H1 (cell line): Measurements from ENCODE around the gene HSD17B1. TPM values are rescaled to one million over a fixed set of nuclear protein-coding genes. Genes with fewer than 3 reads are reported as not detected.

ENCODE experiments used
- CTCF ChIA-PET: fragments of 300-600 bp; sonication (Branson Sonifier 250); formaldehyde crosslinking; loops from one replicate; lab custom pipeline; 2021; ENCODE audit not compliant: partially characterized antibody; lab: Charles Lee
- POLR2A ChIA-PET: fragments of 300-600 bp; sonication (Branson Sonifier 250); formaldehyde crosslinking; loops from one replicate; lab custom pipeline; 2021; ENCODE audit warnings: inconsistent platforms; ENCODE audit not compliant: partially characterized antibody; lab: Charles Lee
- DNase-seq, 2 experiments: peaks; one replicate each; pipeline versions ENCODE4 v3.0.0 to v3.0.0-alpha.2; 2010 to 2022; ENCODE audit warnings: low spot score in 2 of 2, low read depth in 1 of 2, mixed read lengths in 1 of 2
- FAIRE-seq: peaks from 2 replicates; lab custom pipeline; 2011; peaks lifted over from hg19 to GRCh38; lab: Jason Lieb, UNC
- H2AFZ ChIP-seq: 2 replicates; pipeline ENCODE4 v1.8.1; 2012; ENCODE audit warnings: low read length, inconsistent platforms
- H2AK5ac ChIP-seq: 2 replicates; pipeline ENCODE4 v1.6.1; 2013; ENCODE audit warnings: low read depth, low read length
- H2BK120ac ChIP-seq: replicated peaks from 2 replicates; pipeline ENCODE3; 2013; ENCODE audit warnings: low read depth, low read length, inconsistent platforms
- H2BK12ac ChIP-seq: 2 replicates; pipeline ENCODE4 v1.6.1; 2013; ENCODE audit warnings: low read depth, low read length
- H2BK15ac ChIP-seq: 2 replicates; pipeline ENCODE4 v1.6.1; 2013; ENCODE audit warnings: low read length
- H2BK20ac ChIP-seq: 2 replicates; pipeline ENCODE4 v1.6.1; 2013; ENCODE audit warnings: low read length
- H2BK5ac ChIP-seq: 2 replicates; pipeline ENCODE4 v1.6.1; 2013; ENCODE audit warnings: low read depth, low read length
- H3K14ac ChIP-seq: 2 replicates; pipeline ENCODE4 v1.6.1; 2013; ENCODE audit warnings: inconsistent platforms; ENCODE audit not compliant: insufficient read length
- H3K18ac ChIP-seq: 2 replicates; pipeline ENCODE4 v1.6.1; 2013; ENCODE audit warnings: low read length; ENCODE audit errors: extremely low read depth
- H3K23ac ChIP-seq: 2 replicates; pipeline ENCODE4 v1.6.1; 2013; ENCODE audit warnings: inconsistent platforms; ENCODE audit not compliant: insufficient read length
- H3K23me2 ChIP-seq: 2 replicates; pipeline ENCODE4 v1.6.1; 2013; ENCODE audit warnings: low read depth, low read length
- H3K27ac ChIP-seq: 2 replicates; pipeline ENCODE4 v1.6.1; 2011; ENCODE audit warnings: low read depth, low read length, inconsistent platforms
- H3K27me3 ChIP-seq, 4 experiments: replicated peaks in 1 of 4; 1 replicate in 1 of 4; 2 replicates in 3 of 4; pipeline versions ENCODE4 v1.6.1 to v1.8.1; 2011 to 2013; ENCODE audit warnings: low read length in 3 of 4, mild to moderate bottlenecking in 3 of 4, inconsistent platforms in 2 of 4, mixed read lengths in 2 of 4, moderate library complexity in 1 of 4; ENCODE audit not compliant: control insufficient read depth in 3 of 4, insufficient read depth in 3 of 4; ENCODE audit errors: extremely low read depth in 1 of 4
- H3K36me3 ChIP-seq, 4 experiments: 2 replicates each; pipeline versions ENCODE4 v1.6.1 to v1.8.1; 2011 to 2013; ENCODE audit warnings: mild to moderate bottlenecking in 4 of 4, low read length in 3 of 4, moderate library complexity in 2 of 4, control low read depth in 1 of 4, inconsistent platforms in 1 of 4; ENCODE audit not compliant: insufficient read depth in 4 of 4, control insufficient read depth in 2 of 4
- H3K4ac ChIP-seq: replicated peaks from 2 replicates; pipeline ENCODE3; 2013; ENCODE audit warnings: low read length, low read depth, mixed read lengths, inconsistent platforms; ENCODE audit not compliant: insufficient read length
- H3K4me1 ChIP-seq, 4 experiments: replicated peaks in 1 of 4; 1 replicate in 1 of 4; 2 replicates in 3 of 4; pipeline versions ENCODE4 v1.6.1 to v1.8.1; 2011 to 2013; ENCODE audit warnings: low read length in 3 of 4, inconsistent platforms in 2 of 4, mixed read lengths in 1 of 4; ENCODE audit not compliant: insufficient read depth in 4 of 4, control insufficient read depth in 3 of 4
- H3K4me2 ChIP-seq, 2 experiments: 2 replicates each; pipeline versions ENCODE4 v1.6.1 to v1.8.1; 2011 to 2013; ENCODE audit warnings: low read depth in 2 of 2, low read length in 2 of 2, control low read depth in 1 of 2, inconsistent platforms in 1 of 2, mild to moderate bottlenecking in 1 of 2; ENCODE audit not compliant: insufficient read depth in 1 of 2
- H3K4me3 ChIP-seq, 4 experiments: fragments of 200-600, 300-600 bp in 1 of 4; sonication (generic), shearing (Covaris generic), sonication (Bioruptor Twin) in 1 of 4; 2 replicates each; pipeline versions ENCODE4 v1.5.1 to v1.8.1; 2011 to 2016; ENCODE audit warnings: low read length in 4 of 4, low read depth in 3 of 4, control low read depth in 2 of 4, inconsistent platforms in 2 of 4, mild to moderate bottlenecking in 2 of 4, mixed read lengths in 1 of 4, moderate library complexity in 1 of 4; ENCODE audit not compliant: insufficient read depth in 2 of 4; ENCODE audit errors: extremely low read depth in 1 of 4
- H3K56ac ChIP-seq: replicated peaks from 2 replicates; pipeline ENCODE3; 2013; ENCODE audit warnings: low read depth, mild to moderate bottlenecking, mixed read lengths, low read length, inconsistent platforms; ENCODE audit not compliant: insufficient read length
- H3K79me1 ChIP-seq: 2 replicates; pipeline ENCODE4 v1.6.1; 2013; ENCODE audit warnings: low read depth, low read length, control low read depth
- H3K79me2 ChIP-seq, 2 experiments: 2 replicates each; pipeline versions ENCODE4 v1.6.1 to v1.8.1; 2012 to 2013; ENCODE audit warnings: low read length in 2 of 2, mild to moderate bottlenecking in 2 of 2, inconsistent platforms in 1 of 2; ENCODE audit not compliant: insufficient read depth in 2 of 2, control insufficient read depth in 1 of 2
- H3K9ac ChIP-seq, 4 experiments: replicated peaks in 1 of 4; 1 replicate in 1 of 4; 2 replicates in 3 of 4; pipeline versions ENCODE4 v1.6.1 to v1.8.1; 2011 to 2013; ENCODE audit warnings: low read depth in 3 of 4, low read length in 3 of 4, control low read depth in 2 of 4, mild to moderate bottlenecking in 2 of 4, moderate library complexity in 2 of 4, inconsistent platforms in 1 of 4; ENCODE audit errors: extremely low read depth in 1 of 4
- H3K9me3 ChIP-seq, 2 experiments: 2 replicates each; pipeline versions ENCODE4 v1.6.1 to v1.8.1; 2012 to 2013; ENCODE audit warnings: mild to moderate bottlenecking in 2 of 2, moderate library complexity in 2 of 2, control low read depth in 1 of 2, inconsistent platforms in 1 of 2, low read depth in 1 of 2, low read length in 1 of 2, mixed read lengths in 1 of 2; ENCODE audit not compliant: insufficient read depth in 2 of 2
- H4K20me1 ChIP-seq, 2 experiments: replicated peaks in 1 of 2; 2 replicates each; pipeline versions ENCODE3 to v1.8.1; 2011 to 2013; ENCODE audit warnings: inconsistent platforms in 2 of 2, low read length in 2 of 2, mild to moderate bottlenecking in 1 of 2; ENCODE audit not compliant: insufficient read depth in 2 of 2, control insufficient read depth in 1 of 2
- H4K5ac ChIP-seq: 2 replicates; pipeline ENCODE4 v1.6.1; 2013; ENCODE audit warnings: low read length, low read depth, mixed read lengths, inconsistent platforms; ENCODE audit not compliant: insufficient read length
- H4K8ac ChIP-seq: 2 replicates; pipeline ENCODE4 v1.8.0; 2013; ENCODE audit warnings: mild to moderate bottlenecking, moderate library complexity, low read length, inconsistent platforms; ENCODE audit not compliant: insufficient read depth; ENCODE audit errors: extremely low read depth
- H4K91ac ChIP-seq: replicated peaks from 2 replicates; pipeline ENCODE3; 2013; ENCODE audit warnings: low read length, mixed read lengths, inconsistent platforms; ENCODE audit not compliant: insufficient read length
- BACH1 ChIP-seq: IDR thresholded peaks from 2 replicates; pipeline ENCODE4 v1.6.1; 2012; ENCODE audit warnings: low read length, improper control_type of control experiment
- NANOG ChIP-seq: IDR thresholded peaks from 2 replicates; pipeline ENCODE4 v1.6.1; 2011; ENCODE audit warnings: low read length, low read depth, mild to moderate bottlenecking, inconsistent platforms; ENCODE audit not compliant: insufficient read depth, poor library complexity, severe bottlenecking
- POLR2A ChIP-seq, 2 experiments: IDR thresholded peaks; 1 replicate in 1 of 2; 2 replicates in 1 of 2; pipeline ENCODE4 v1.6.1; 2011; ENCODE audit warnings: low read depth in 2 of 2, low read length in 2 of 2, mild to moderate bottlenecking in 2 of 2; ENCODE audit errors: control extremely low read depth in 1 of 2
- POLR2AphosphoS5 ChIP-seq: IDR thresholded peaks from 2 replicates; pipeline ENCODE4 v1.6.1; 2011; ENCODE audit warnings: low read depth, low read length
- SIRT6 ChIP-seq: IDR thresholded peaks from one replicate; pipeline ENCODE4 v1.7.1; 2012; ENCODE audit warnings: low read length, inconsistent platforms
- SRF ChIP-seq: IDR thresholded peaks from 2 replicates; pipeline ENCODE4 v1.6.1; 2011; ENCODE audit warnings: mild to moderate bottlenecking, low read depth, low read length, moderate library complexity
- TAF7 ChIP-seq: optimal IDR thresholded peaks from 2 replicates; pipeline ENCODE3; 2011; ENCODE audit warnings: low read depth, mild to moderate bottlenecking, inconsistent platforms, low read length, moderate library complexity, borderline replicate concordance
- WGBS, 2 experiments: shearing (Covaris generic) in 1 of 2; methylation state at CpG; one replicate each; pipeline versions ENCODE4 v1.1.6 to v1.1.7; 2013 to 2015; ENCODE audit warnings: low lambda C conversion rate in 2 of 2, mixed read lengths in 2 of 2, inconsistent platforms in 1 of 2, low coverage in 1 of 2, missing lambda C conversion rate in 1 of 2; ENCODE audit not compliant: insufficient replicate concordance in 2 of 2, insufficient coverage in 1 of 2, insufficient read length in 1 of 2; ENCODE audit errors: extremely low coverage in 1 of 2, missing lambda C conversion rate in 1 of 2; 5-methylcytosine and 5-hydroxymethylcytosine counted together
- polyA plus RNA-seq, 7 experiments: library from polyadenylated mRNA; depleted of rRNA in 3 of 7; stranded (reverse) in 5 of 7; unstranded in 2 of 7; fragments of >200 nt in 5 of 7; fragments of 200-250 nt in 2 of 7; gene quantifications; 1 replicate in 5 of 7; 2 replicates in 1 of 7; 4 replicates in 1 of 7; pipeline versions ENCODE4 v1.2.1 to v1.2.3, GENCODE V29; 2011 to 2013; ENCODE audit warnings: missing spikeins in 2 of 7, mixed read lengths in 2 of 7
- total RNA-seq: library from RNA; stranded (reverse); fragmentation: NEBNext Ultra II Directional; extraction: Animal tissue kit (Norgen Biotek cat#: 25700); gene quantifications from 2 replicates; pipeline ENCODE4 v1.2.1, GENCODE V29; 2021
- TF ChIP-seq, protein P1 (sequence below): IDR thresholded peaks from 2 replicates; pipeline ENCODE4 v1.6.1; 2011; ENCODE audit warnings: low read depth, mild to moderate bottlenecking, low read length; ENCODE audit not compliant: insufficient read depth

The HSD17B1 gene
- total and polyA plus RNA-seq, 2 of the 8 experiments (the other 6 are each of a cell fraction or from before 2014, with no cell fraction given), result 0.88 to 1.0 TPM

DNA sequence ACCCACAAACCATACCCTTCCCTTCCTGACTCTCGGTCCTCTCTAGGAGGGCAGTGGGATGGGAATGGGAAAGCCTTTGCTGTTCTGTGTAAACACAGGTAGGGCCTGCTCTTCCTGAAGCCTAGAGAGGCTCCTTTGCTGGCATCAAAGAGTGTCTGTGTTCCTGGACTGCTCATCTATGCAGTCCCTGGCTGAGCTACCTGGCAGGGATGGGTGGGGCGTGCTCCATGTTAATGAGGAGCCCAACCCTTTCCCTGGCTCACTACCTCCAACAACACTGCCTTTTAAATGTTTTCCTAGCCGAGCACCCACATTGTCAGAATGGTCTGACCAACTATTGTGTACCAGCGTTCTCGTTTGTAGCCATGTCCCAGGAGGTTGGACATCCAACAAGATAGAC lies 43.3 kb upstream of the HSD17B1 start:
- TF ChIP-seq BACH1, result no peak
- TF ChIP-seq, protein P1, sequence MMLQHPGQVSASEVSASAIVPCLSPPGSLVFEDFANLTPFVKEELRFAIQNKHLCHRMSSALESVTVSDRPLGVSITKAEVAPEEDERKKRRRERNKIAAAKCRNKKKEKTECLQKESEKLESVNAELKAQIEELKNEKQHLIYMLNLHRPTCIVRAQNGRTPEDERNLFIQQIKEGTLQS, result no peak
- no peak for TF ChIP-seq NANOG
- TF ChIP-seq POLR2A (IDR thresholded peaks at IDR 0.05; ENCODE audit: control extremely low read depth in 1 of 2, low read depth in 2 of 2, low read length in 2 of 2), result no peak
- TF ChIP-seq POLR2AphosphoS5, result no peak
- TF ChIP-seq SIRT6, result no peak
- TF ChIP-seq TAF7, result no peak
- TF ChIP-seq SRF, result no peak
- Histone ChIP-seq H4K91ac (no peak overlapping the region), H2BK5ac (no peak overlapping the region; the same call in 1 of the 2 replicates), H3K79me1 (no peaks in the 10 kb centered on the region), H2AFZ (no peak overlapping the region), H4K8ac (no peak overlapping the region), H3K79me2 (no peaks in the 10 kb centered on the region), H2BK120ac (no peak overlapping the region), H3K9ac (no peak overlapping the region), H4K5ac (no peak overlapping the region), H3K27ac (no peak overlapping the region), H3K23me2 (no peaks in the 10 kb centered on the region), H3K4me2 (no peak overlapping the region), H4K20me1 (no peaks in the 10 kb centered on the region), H3K56ac (no peak overlapping the region), H3K18ac (no peak overlapping the region), H3K4me1 (no peaks in the 10 kb centered on the region), H3K4ac (no peak overlapping the region), H3K14ac (no peak overlapping the region), H2BK12ac (no peak overlapping the region), H2BK20ac (no peak overlapping the region), H3K9me3 (no peaks in the 10 kb centered on the region), H3K4me3 (no peak overlapping the region), H2BK15ac (no peak overlapping the region), H2AK5ac (no peak overlapping the region), H3K36me3 (peaks cover 0 to 18% (median 9%) of the 10 kb centered on the region in 4 experiments; a peak in 5 of 8 replicates), H3K23ac (no peak overlapping the region), H3K27me3 (no peaks in the 10 kb centered on the region; a peak in 1 of 7 replicates)
- POLR2A ChIA-PET, result no interaction called here
- WGBS, 2 experiments, result 90% methylated on average over 5 of the region's 5 CpGs; no CpG with 5 or more reads in 1 of the 2 experiments
- DNase-seq, result no peak
- no peak for FAIRE-seq
- CTCF ChIA-PET, result interaction anchor here (1.5 to 6.6 kb wide), 3 partner anchors 10 to 29 kb away, joined by 6 to 57 read pairs (median 6); no protein-coding TSS in a partner anchor
